ENCODE results near the gene ANK3.

DNA sequence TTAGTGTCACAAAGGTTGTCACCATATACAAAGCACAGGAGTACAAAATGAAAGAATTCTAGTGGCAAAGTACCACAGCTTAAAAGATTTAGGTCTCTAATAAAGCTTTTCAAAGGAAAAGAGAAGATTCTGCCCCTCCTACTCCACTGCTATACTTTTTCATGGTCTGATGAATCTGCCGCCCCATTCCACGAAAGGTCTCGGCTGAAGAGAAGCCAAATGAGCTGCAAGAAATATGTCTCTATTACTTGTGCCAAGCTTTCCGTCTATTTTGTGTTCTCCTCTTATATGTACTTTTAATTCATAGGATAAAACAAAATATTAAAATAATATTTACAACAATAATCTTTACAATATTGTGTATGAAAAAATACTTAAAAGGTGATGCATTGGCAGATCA lies 222.6 kb downstream of the ANK3 start:
- TF ChIP-seq, protein P1, sequence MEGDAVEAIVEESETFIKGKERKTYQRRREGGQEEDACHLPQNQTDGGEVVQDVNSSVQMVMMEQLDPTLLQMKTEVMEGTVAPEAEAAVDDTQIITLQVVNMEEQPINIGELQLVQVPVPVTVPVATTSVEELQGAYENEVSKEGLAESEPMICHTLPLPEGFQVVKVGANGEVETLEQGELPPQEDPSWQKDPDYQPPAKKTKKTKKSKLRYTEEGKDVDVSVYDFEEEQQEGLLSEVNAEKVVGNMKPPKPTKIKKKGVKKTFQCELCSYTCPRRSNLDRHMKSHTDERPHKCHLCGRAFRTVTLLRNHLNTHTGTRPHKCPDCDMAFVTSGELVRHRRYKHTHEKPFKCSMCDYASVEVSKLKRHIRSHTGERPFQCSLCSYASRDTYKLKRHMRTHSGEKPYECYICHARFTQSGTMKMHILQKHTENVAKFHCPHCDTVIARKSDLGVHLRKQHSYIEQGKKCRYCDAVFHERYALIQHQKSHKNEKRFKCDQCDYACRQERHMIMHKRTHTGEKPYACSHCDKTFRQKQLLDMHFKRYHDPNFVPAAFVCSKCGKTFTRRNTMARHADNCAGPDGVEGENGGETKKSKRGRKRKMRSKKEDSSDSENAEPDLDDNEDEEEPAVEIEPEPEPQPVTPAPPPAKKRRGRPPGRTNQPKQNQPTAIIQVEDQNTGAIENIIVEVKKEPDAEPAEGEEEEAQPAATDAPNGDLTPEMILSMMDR (IDR thresholded peaks at IDR 0.05) = no peak
- no peak for TF ChIP-seq POLR2A (IDR thresholded peaks at IDR 0.05)
- TF ChIP-seq EP300 (IDR thresholded peaks at IDR 0.05) = no peak

All from tibial nerve (tissue), 4 donors.